ENCODE results near the gene MYLIP.

- no peak for TF ChIP-seq CTCF (conservative IDR thresholded peaks at IDR 0.05 in 1 of 2, IDR thresholded peaks at IDR 0.05 in 1 of 2; ENCODE audit: extremely low read depth in 1 of 2, insufficient read depth in 1 of 2, low read depth in 1 of 2, low read length in 2 of 2)
- TF ChIP-seq EZH2 (IDR thresholded peaks at IDR 0.05; ENCODE audit: borderline replicate concordance, low read length): no peak
Observed at GRCh38 chr6:16092140-16092539, 36.7 kb upstream of the MYLIP start.
